HL-60/S4 treated with retinoic acid at 250 ng/mL for 4 days and 3 days (cell line): Measurements from ENCODE around the gene KLHL24.
"Not testable (repeated sequence)": the region's sequence is repeated elsewhere in the genome, so short reads cannot be mapped to it uniquely, and the experiment has no call there.

ENCODE experiments used
- in situ Hi-C: fragments of 300-500 bp; cut with MboI; formaldehyde crosslinking; loops from 2 replicates; pipeline ENCODE4 v1.7.0; 2022; ENCODE audit warnings: low sequenced_read_pairs

The KLHL24 gene

GRCh38 chr3:183635107-183635430 lies 354 bp upstream of the KLHL24 start:
- in situ Hi-C loops: no loop called here

DNA sequence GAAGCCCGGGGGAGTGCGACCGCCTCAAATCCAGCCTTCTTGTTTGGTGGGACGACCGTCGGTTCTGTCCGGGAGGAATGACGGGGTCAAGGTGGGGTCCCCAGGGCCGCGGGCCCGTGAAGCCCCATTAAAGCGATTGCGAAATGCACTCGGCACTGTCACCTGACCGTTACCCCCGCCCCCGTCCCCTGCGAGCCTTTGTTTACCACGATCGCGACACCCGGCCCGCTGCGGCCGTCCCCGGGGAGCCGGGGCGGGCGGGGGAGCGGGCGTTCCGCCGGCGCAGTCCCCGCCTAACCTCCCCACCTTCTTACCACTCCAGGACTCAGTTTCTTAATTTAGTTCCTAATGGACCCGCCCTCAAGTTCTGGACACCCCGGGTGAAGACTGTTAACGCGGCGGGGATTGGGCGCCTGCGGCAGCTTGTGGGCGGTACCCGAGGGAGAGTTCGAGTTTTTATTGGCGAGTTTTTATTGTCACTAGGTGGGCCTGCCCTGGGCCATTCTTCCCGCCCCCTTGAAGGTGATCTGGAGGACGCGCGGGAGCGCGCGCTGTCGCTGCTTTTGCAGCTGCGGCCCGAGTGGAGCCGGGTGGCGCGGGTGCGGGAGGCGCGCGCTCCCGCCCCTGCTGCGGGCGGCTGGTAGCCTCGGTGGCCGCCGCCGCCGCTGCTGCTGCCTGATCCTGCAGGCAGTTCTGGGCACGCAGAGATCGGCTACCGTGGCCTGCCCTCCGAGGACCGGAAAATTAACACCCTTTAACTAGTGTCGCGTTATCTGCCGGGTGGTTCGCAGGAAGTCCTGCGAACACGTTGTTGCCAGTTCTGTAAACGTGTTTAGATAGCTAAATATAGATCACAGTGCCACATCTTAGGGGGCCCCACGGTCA lies 1.0 kb downstream of the KLHL24 start:
- in situ Hi-C loops: no loop called here

- in situ Hi-C loops: no loop called here
These were observed 1.7 kb downstream of the KLHL24 start for GRCh38 chr3:183637106-183637486.

DNA sequence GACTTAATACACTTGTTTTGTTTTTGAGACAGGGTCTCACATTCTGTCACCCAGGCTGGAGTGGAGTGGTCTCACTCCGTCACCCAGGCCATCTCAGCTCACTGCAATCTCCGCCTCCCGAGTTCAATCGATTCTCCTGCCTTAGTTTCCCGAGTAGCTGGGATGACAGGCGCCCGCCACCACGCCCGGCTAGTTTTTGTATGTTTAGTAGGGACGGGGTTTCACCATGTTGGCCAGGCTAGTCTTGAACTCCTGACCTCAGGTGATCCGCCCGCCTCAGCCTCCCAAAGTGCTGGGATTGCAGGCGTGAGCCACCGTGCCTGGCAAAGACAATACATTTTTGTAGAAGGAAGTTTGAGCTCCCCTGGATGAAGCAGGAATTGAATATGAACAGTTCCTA lies 2.2 kb downstream of the KLHL24 start:
- in situ Hi-C loops: not testable (repeated sequence)

DNA sequence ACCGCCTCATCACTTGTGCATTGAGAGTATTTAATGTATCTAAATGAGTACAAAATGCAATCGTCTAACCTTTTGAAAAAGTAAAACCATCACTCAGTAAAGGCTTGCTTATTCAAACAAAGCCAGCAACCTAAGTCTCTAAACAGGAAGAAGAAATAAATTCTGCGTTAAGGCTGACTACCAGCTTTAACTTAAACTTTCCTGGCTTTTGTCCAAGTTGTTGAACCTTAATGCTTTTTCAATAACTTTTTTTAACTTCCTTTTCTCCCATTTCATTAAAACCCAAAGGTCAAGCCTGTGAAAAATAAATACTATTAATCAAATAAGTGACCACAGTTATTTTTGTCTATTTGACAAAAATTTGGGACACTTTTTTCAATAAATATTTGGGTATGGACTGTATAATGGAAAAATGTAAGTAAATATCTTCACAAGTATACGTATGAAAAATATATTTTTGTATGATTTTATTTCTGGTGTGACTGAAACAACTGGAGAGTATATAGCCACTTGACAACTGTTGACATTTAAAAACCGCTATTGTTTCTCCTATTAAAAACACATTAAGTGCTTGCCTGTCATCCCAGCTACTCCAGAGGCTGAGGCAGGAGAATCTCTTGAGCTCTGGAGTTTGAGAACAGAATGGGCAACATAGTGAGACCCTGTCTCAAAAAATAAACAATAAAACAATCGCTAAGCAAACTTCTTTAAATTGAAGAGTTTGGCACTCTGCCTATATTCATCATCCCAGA lies 2.9 kb downstream of the KLHL24 start:
- in situ Hi-C loops: no loop called here

- in situ Hi-C loops: not testable (repeated sequence)
These were observed 5.2 kb downstream of the KLHL24 start for GRCh38 chr3:183640635-183641034.

- in situ Hi-C loops: no loop called here
These were observed 6.5 kb downstream of the KLHL24 start for GRCh38 chr3:183641882-183642281.

GRCh38 chr3:183644244-183644643 lies 8.8 kb downstream of the KLHL24 start:
- in situ Hi-C loops: no loop called here

DNA sequence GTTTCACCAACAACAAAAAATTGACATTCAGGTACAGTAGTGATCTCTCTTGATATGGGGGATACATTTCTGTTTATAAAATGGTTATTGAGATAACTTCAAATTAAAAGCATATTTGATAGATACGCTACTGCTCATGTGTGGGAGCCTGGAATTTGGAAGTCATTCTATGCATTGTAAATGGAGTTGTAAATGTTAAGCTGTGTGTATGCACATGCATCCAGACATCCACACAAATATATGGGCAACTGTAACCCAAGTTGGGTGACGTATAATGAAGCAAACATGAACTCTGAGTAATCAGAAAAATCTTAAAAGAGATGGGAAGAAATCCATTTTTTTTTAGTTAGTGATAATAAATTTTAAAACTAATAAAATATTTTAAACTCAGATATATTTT lies 9.8 kb downstream of the KLHL24 start:
- in situ Hi-C loops: no loop called here

- in situ Hi-C loops: no loop called here
These were observed 15.1 kb downstream of the KLHL24 start for GRCh38 chr3:183650554-183650953.

- in situ Hi-C loops: no loop called here
These were observed 18.0 kb downstream of the KLHL24 start for GRCh38 chr3:183653209-183654064.

DNA sequence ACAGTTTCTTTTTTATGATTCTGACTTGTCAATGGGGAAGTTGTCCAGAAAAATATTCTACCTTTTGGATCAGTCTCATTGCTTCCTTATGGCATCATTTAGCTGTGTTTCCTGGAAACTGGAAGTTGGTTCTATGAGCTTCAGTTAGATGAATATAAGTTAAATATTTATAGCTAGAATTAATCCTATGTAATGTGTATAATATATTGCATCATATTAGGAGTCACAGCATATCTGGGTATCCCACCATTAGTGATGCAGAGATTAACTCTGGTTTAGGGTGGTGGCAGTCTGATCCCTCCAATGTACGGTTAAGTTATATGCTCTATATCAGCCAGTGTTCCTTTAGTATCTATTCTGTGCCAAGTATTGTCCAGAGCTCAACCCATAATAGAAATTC lies 19.3 kb downstream of the KLHL24 start:
- in situ Hi-C loops: no loop called here

- in situ Hi-C loops: no loop called here
These were observed 26.7 kb downstream of the KLHL24 start for GRCh38 chr3:183662099-183662498.

DNA sequence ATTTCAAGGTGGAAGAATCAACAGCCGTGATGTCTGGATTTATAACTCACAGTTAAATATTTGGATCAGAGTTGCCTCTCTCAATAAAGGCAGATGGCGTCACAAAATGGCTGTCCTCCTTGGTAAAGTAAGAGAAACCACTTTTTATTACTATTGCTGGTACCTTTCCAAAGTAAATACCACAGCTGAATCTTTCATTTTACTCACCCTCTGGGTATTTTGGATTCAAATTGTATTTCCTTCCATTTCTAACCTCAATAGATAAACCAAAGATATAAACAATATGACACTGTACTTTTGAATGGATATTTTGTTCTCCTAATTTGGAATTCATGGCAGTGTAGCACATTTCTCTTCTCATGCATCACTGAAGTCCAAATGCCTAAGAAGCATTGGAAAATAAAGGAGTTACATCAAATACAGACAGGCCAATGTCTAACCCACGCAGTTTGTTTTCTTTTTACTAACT lies 29.5 kb downstream of the KLHL24 start:
- in situ Hi-C loops: no loop called here

- in situ Hi-C loops: no loop called here
These were observed 44.6 kb downstream of the KLHL24 start for GRCh38 chr3:183680061-183680460.

- in situ Hi-C loops: no loop called here
These were observed 52.3 kb downstream of the KLHL24 start for GRCh38 chr3:183687705-183688104.

- in situ Hi-C loops: no loop called here
These were observed 53.5 kb downstream of the KLHL24 start for GRCh38 chr3:183688874-183689273.

- in situ Hi-C loops: not testable (repeated sequence)
These were observed 54.2 kb downstream of the KLHL24 start for GRCh38 chr3:183689621-183690020.

DNA sequence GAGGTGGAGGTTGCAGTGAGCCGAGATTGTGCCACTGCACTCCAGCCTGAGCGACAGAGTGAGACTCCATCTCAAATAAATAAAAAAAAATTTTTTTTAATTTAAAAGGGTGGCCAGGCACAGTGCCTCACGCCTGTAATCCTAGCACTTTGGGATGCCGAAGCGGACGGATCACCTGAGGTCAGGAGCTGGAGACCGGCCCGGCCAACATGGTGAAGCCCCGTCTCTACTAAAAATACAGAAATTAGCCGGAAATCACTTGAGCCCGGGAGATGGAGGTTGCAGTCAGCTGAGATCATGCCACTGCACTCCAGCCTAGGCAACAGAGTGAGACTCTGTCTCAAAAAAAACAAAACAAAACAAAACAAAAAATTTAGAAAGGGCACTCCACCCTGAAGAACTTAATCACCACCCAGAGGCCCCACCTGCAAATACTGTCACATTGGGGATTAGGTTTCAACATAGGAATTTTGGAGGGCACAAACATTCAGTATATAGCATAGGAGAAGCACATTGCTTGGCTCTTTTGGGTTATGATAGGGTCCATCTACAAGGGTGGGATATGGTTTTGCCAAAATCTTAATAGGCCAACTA lies 55.1 kb downstream of the KLHL24 start:
- in situ Hi-C loops: no loop called here

- in situ Hi-C loops: no loop called here
These were observed 57.0 kb downstream of the KLHL24 start for GRCh38 chr3:183692436-183692835.
